Trophoblast cell (in vitro differentiated cells and primary cell): ENCODE measurements around the gene FAM221B.

Source experiments
- DNase-seq, 2 donors: peaks; one replicate each; pipeline ENCODE4 v3.0.0-alpha.2; 2016
- H2AFZ ChIP-seq: 2 replicates; pipeline ENCODE4 v1.6.1; 2013; ENCODE audit warnings: low read length, moderate library complexity, mild to moderate bottlenecking; ENCODE audit not compliant: insufficient read depth, poor library complexity
- H2AK5ac ChIP-seq: 2 replicates; pipeline ENCODE4 v1.6.1; 2013; ENCODE audit warnings: mild to moderate bottlenecking, low read length
- H2BK120ac ChIP-seq: 2 replicates; pipeline ENCODE4 v1.6.1; 2013; ENCODE audit warnings: low read length, mild to moderate bottlenecking, moderate library complexity; ENCODE audit not compliant: insufficient read depth, poor library complexity
- H2BK12ac ChIP-seq: 2 replicates; pipeline ENCODE4 v1.6.1; 2013; ENCODE audit warnings: mild to moderate bottlenecking, low read length, moderate library complexity
- H2BK5ac ChIP-seq: 2 replicates; pipeline ENCODE4 v1.6.1; 2013; ENCODE audit warnings: low read length, low read depth, moderate library complexity, mild to moderate bottlenecking; ENCODE audit not compliant: poor library complexity
- H3K14ac ChIP-seq: 2 replicates; pipeline ENCODE4 v1.6.1; 2013; ENCODE audit warnings: mild to moderate bottlenecking, low read length
- H3K18ac ChIP-seq: 2 replicates; pipeline ENCODE4 v1.6.1; 2013; ENCODE audit warnings: mild to moderate bottlenecking, low read length
- H3K23ac ChIP-seq: 2 replicates; pipeline ENCODE4 v1.6.1; 2013; ENCODE audit warnings: low read length
- H3K27ac ChIP-seq: 2 replicates; pipeline ENCODE4 v1.5.1; 2013; ENCODE audit warnings: low read depth, mild to moderate bottlenecking, inconsistent platforms, low read length, moderate library complexity
- H3K27me3 ChIP-seq: 2 replicates; pipeline ENCODE4 v1.6.1; 2013; ENCODE audit warnings: inconsistent platforms, mild to moderate bottlenecking, low read length, moderate library complexity; ENCODE audit not compliant: insufficient read depth
- H3K36me3 ChIP-seq, 2 experiments: 1 replicate in 1 of 2; 2 replicates in 1 of 2; pipeline ENCODE4 v1.6.1; 2013; ENCODE audit warnings: low read length in 2 of 2, mild to moderate bottlenecking in 2 of 2, moderate library complexity in 1 of 2; ENCODE audit not compliant: insufficient read depth in 2 of 2, control insufficient read depth in 1 of 2
- H3K4ac ChIP-seq: 2 replicates; pipeline ENCODE4 v1.6.1; 2013; ENCODE audit warnings: low read depth, mild to moderate bottlenecking, low read length, moderate library complexity
- H3K4me1 ChIP-seq, 2 experiments: 1 replicate in 1 of 2; 2 replicates in 1 of 2; pipeline ENCODE4 v1.6.1; 2013; ENCODE audit warnings: low read length in 2 of 2, mild to moderate bottlenecking in 2 of 2, moderate library complexity in 1 of 2; ENCODE audit not compliant: insufficient read depth in 2 of 2, control insufficient read depth in 1 of 2
- H3K4me2 ChIP-seq: 2 replicates; pipeline ENCODE4 v1.6.1; 2013; ENCODE audit warnings: inconsistent platforms, mild to moderate bottlenecking, low read length, moderate library complexity
- H3K4me3 ChIP-seq: 2 replicates; pipeline ENCODE4 v1.5.1; 2013; ENCODE audit warnings: mild to moderate bottlenecking, low read depth, low read length, inconsistent platforms
- H3K79me1 ChIP-seq: one replicate; pipeline ENCODE4 v1.6.1; 2013; ENCODE audit warnings: low read length
- H3K79me2 ChIP-seq: 2 replicates; pipeline ENCODE4 v1.6.1; 2013; ENCODE audit warnings: low read length, mild to moderate bottlenecking; ENCODE audit not compliant: control insufficient read depth, insufficient read depth, poor library complexity
- H3K9ac ChIP-seq: 2 replicates; pipeline ENCODE4 v1.6.1; 2013; ENCODE audit warnings: mild to moderate bottlenecking, low read length
- H3K9me3 ChIP-seq: 2 replicates; pipeline ENCODE4 v1.6.1; 2013; ENCODE audit warnings: low read depth, mild to moderate bottlenecking, control low read depth, inconsistent platforms, low read length; ENCODE audit not compliant: insufficient read depth
- H4K12ac ChIP-seq: 2 replicates; pipeline ENCODE4 v1.6.1; 2013; ENCODE audit warnings: low read depth, mild to moderate bottlenecking, low read length, moderate library complexity
- H4K8ac ChIP-seq: 2 replicates; pipeline ENCODE4 v1.6.1; 2013; ENCODE audit warnings: low read depth, mild to moderate bottlenecking, low read length, moderate library complexity
- H4K91ac ChIP-seq: one replicate; pipeline ENCODE4 v1.6.1; 2013; ENCODE audit warnings: low read depth, mild to moderate bottlenecking, low read length, moderate library complexity
- WGBS: extraction: QIAGEN DNeasy Blood & Tissue Kit; methylation state at CpG from one replicate; pipeline ENCODE4 v1.1.7; 2013; ENCODE audit warnings: missing lambda C conversion rate; ENCODE audit not compliant: insufficient read length, insufficient coverage; ENCODE audit errors: extremely low coverage; 5-methylcytosine and 5-hydroxymethylcytosine counted together

The FAM221B gene

GRCh38 chr9:35835766-35836165, 7.2 kb upstream of the FAM221B start:
- Histone ChIP-seq H4K12ac (no peak overlapping the region), H3K4me2 (no peak overlapping the region), H3K27me3 (no peaks in the 10 kb centered on the region), H3K79me1 (no peaks in the 10 kb centered on the region), H2AK5ac (no peak overlapping the region), H3K4ac (no peak overlapping the region), H3K18ac (no peak overlapping the region), H2BK120ac (no peak overlapping the region), H3K9ac (no peak overlapping the region), H3K27ac (no peak overlapping the region), H4K91ac (no peak overlapping the region), H2AFZ (no peak overlapping the region), H3K4me3 (no peak overlapping the region), H2BK5ac (no peak overlapping the region), H2BK12ac (no peak overlapping the region), H3K36me3 (peaks cover 0 to 4% of the 10 kb centered on the region in 2 experiments), H4K8ac (no peak overlapping the region), H3K23ac (no peak overlapping the region), H3K9me3 (no peaks in the 10 kb centered on the region), H3K79me2 (no peaks in the 10 kb centered on the region), H3K4me1 (peaks cover 12 to 16% of the 10 kb centered on the region in 2 experiments), H3K14ac (no peak overlapping the region)
- DNase-seq, result no peak
- WGBS, result no CpG with 5 or more reads among the region's 2 CpGs

GRCh38 chr9:35835216-35835632, 6.7 kb upstream of the FAM221B start:
- Histone ChIP-seq H2BK120ac (no peak overlapping the region), H2AFZ (no peak overlapping the region), H4K8ac (no peak overlapping the region), H2AK5ac (no peak overlapping the region), H2BK5ac (no peak overlapping the region), H3K18ac (no peak overlapping the region), H3K4ac (no peak overlapping the region), H3K79me1 (no peaks in the 10 kb centered on the region), H4K91ac (no peak overlapping the region), H3K27me3 (no peaks in the 10 kb centered on the region), H3K23ac (no peak overlapping the region), H3K14ac (no peak overlapping the region), H3K36me3 (peaks cover 0 to 4% of the 10 kb centered on the region in 2 experiments), H3K9me3 (no peaks in the 10 kb centered on the region), H3K4me1 (peaks cover 12 to 16% of the 10 kb centered on the region in 2 experiments), H3K27ac (no peak overlapping the region), H3K4me3 (no peak overlapping the region), H2BK12ac (no peak overlapping the region), H4K12ac (no peak overlapping the region), H3K79me2 (no peaks in the 10 kb centered on the region), H3K4me2 (no peak overlapping the region), H3K9ac (no peak overlapping the region)
- WGBS, result no CpG with 5 or more reads among the region's 3 CpGs
- DNase-seq, result no peak

GRCh38 chr9:35834260-35835215, 6.0 kb upstream of the FAM221B start:
- Histone ChIP-seq H2BK5ac (no peak overlapping the region), H3K14ac (no peak overlapping the region), H3K9me3 (no peaks in the 10 kb centered on the region), H3K18ac (no peak overlapping the region), H3K4me3 (no peak overlapping the region), H2AFZ (no peak overlapping the region), H3K4me2 (no peak overlapping the region), H4K12ac (no peak overlapping the region), H2BK12ac (no peak overlapping the region), H4K91ac (no peak overlapping the region), H3K27ac (no peak overlapping the region), H3K9ac (no peak overlapping the region), H2AK5ac (no peak overlapping the region), H3K4ac (no peak overlapping the region), H3K36me3 (peaks cover 0 to 4% of the 10 kb centered on the region in 2 experiments), H4K8ac (no peak overlapping the region), H3K79me2 (no peaks in the 10 kb centered on the region), H2BK120ac (no peak overlapping the region), H3K27me3 (no peaks in the 10 kb centered on the region), H3K4me1 (peaks cover 15 to 20% of the 10 kb centered on the region in 2 experiments), H3K79me1 (no peaks in the 10 kb centered on the region), H3K23ac (no peak overlapping the region)
- DNase-seq, result no peak
- WGBS, result 100% methylated on average over 1 of the region's 14 CpGs

GRCh38 chr9:35832814-35833213, 4.3 kb upstream of the FAM221B start:
- Histone ChIP-seq H3K79me1 (peaks cover 4% of the 10 kb centered on the region), H4K91ac (no peak overlapping the region), H2BK5ac (no peak overlapping the region), H3K14ac (no peak overlapping the region), H3K4me3 (no peak overlapping the region), H2BK12ac (no peak overlapping the region), H3K23ac (no peak overlapping the region), H3K9me3 (no peaks in the 10 kb centered on the region), H3K18ac (no peak overlapping the region), H3K79me2 (peaks cover 3% of the 10 kb centered on the region), H3K27ac (no peak overlapping the region), H2AFZ (no peak overlapping the region), H3K4ac (no peak overlapping the region), H2BK120ac (no peak overlapping the region), H3K4me1 (peaks cover 22 to 27% of the 10 kb centered on the region in 2 experiments), H2AK5ac (no peak overlapping the region), H3K9ac (no peak overlapping the region), H3K27me3 (no peaks in the 10 kb centered on the region), H4K12ac (no peak overlapping the region), H4K8ac (no peak overlapping the region), H3K36me3 (peaks cover 0 to 4% of the 10 kb centered on the region in 2 experiments), H3K4me2 (no peak overlapping the region)
- WGBS, result no CpG with 5 or more reads among the region's 5 CpGs
- peak in 1 of 2 donors; percentile 18 for DNase-seq
